ENCODE results near the gene ARTN. TPM values are rescaled to one million over a fixed set of nuclear protein-coding genes. Genes with fewer than 3 reads are reported as not detected.

Gene ARTN
- polyA plus RNA-seq, 3 donors: 0.15 TPM; not detected in 2

- no peak overlapping the region for H3K4me2 ChIP-seq (replicated peaks; ENCODE audit: extremely low read depth, low read length, poor library complexity, severe bottlenecking)
- intact Hi-C loops (cut with micrococcal nuclease): no loop called here
- WGBS (ENCODE audit: insufficient coverage): 93% methylated on average over 2 of the region's 3 CpGs
- Mint-ChIP-seq H3K4me3 (no peak overlapping the region), H3K27ac (peak overlapping the region in 2 of 7 donors; percentile 17 to 20), H3K27me3 (ENCODE audit: low read depth in 3 of 3) (no peaks in the 10 kb centered on the region), H3K4me1 (no peaks in the 10 kb centered on the region), H3K9me3 (peaks cover 0 to 4% (median 0%) of the 10 kb centered on the region in 7 donors), H3K36me3 (peaks cover 42 to 61% of the 10 kb centered on the region in 2 donors)
- peaks cover 23 to 55% of the 10 kb centered on the region in 2 donors for H3K36me3 ChIP-seq (replicated peaks in 1 of 2; ENCODE audit: control insufficient read depth in 1 of 2, insufficient read depth in 2 of 2, low read length in 2 of 2)
- no peak for DNase-seq
- TF ChIP-seq, protein P1, sequence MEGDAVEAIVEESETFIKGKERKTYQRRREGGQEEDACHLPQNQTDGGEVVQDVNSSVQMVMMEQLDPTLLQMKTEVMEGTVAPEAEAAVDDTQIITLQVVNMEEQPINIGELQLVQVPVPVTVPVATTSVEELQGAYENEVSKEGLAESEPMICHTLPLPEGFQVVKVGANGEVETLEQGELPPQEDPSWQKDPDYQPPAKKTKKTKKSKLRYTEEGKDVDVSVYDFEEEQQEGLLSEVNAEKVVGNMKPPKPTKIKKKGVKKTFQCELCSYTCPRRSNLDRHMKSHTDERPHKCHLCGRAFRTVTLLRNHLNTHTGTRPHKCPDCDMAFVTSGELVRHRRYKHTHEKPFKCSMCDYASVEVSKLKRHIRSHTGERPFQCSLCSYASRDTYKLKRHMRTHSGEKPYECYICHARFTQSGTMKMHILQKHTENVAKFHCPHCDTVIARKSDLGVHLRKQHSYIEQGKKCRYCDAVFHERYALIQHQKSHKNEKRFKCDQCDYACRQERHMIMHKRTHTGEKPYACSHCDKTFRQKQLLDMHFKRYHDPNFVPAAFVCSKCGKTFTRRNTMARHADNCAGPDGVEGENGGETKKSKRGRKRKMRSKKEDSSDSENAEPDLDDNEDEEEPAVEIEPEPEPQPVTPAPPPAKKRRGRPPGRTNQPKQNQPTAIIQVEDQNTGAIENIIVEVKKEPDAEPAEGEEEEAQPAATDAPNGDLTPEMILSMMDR (IDR thresholded peaks at IDR 0.05): no peak
- H3K9me3 ChIP-seq (replicated peaks in 1 of 2; ENCODE audit: control insufficient read depth in 1 of 2, insufficient read depth in 1 of 2, low read length in 2 of 2): no peaks in the 10 kb centered on the region
- no peaks in the 10 kb centered on the region for H3K4me1 ChIP-seq (ENCODE audit: control insufficient read depth in 1 of 2, insufficient read depth in 2 of 2, low read length in 2 of 2)
- no peaks in the 10 kb centered on the region for H3K79me2 ChIP-seq (ENCODE audit: insufficient read depth, low read length)
- H2AFZ ChIP-seq (ENCODE audit: insufficient read depth, low read depth, low read length, poor library complexity, severe bottlenecking): no peak overlapping the region
- H3K9ac ChIP-seq (ENCODE audit: insufficient read depth, low read length, poor library complexity, severe bottlenecking): no peak overlapping the region
- no peak overlapping the region for H3K27ac ChIP-seq (ENCODE audit: low read depth in 1 of 2, low read length in 2 of 2)
- H3K27me3 ChIP-seq (ENCODE audit: control insufficient read depth in 2 of 2, insufficient read depth in 2 of 2, low read length in 2 of 2): no peaks in the 10 kb centered on the region
- H4K20me1 ChIP-seq (ENCODE audit: insufficient read depth, low read length): no peaks in the 10 kb centered on the region
- no peak overlapping the region for H3K4me3 ChIP-seq (replicated peaks in 1 of 3; ENCODE audit: low read depth in 2 of 3, low read length in 3 of 3)
Measured at GRCh38 chr1:43900386-43900785, 33.2 kb upstream of the ARTN start.

DNA sequence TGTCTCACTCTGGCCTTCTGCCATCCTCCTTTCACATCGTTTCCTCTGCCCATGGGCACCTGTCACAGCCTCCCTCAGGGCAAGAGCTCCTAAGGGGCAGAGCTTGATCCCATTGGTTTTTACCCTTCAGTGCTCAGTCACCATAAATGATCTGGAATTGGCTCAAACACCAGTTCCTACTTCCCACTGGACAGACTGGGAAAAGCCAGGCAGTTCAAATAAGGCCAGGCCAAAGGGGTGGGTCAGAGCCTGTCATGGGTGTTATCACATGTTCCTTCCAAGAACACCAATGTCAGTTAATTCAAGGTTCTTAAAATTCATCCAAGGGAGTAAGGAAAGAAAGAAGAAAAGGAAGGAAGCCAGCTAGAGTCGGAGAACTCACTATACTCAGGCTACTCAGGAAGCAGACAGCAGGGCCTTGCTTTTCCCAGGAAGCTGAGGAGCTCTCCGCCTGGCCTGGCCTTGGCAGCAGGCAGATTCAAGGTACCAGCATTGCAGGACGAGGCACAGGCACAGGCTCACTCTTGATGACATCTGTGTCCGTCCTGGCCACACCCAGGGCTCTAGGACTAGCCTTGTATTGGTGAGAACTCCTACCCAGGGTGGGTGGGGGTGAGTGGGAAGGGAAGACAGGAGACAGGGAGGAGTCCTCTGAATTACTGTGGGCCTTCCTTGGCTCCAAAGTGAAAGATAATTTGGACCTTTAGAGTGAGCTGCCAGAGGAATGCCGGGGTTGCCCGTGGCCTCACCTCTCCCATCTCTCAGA is 32.2 kb upstream of the ARTN start:
- H3K79me2 ChIP-seq (ENCODE audit: insufficient read depth, low read length): no peaks in the 10 kb centered on the region
- Mint-ChIP-seq H3K27me3 (ENCODE audit: low read depth in 3 of 3) (peaks cover 0 to 2% (median 0%) of the 10 kb centered on the region in 3 donors), H3K4me3 (no peak overlapping the region), H3K4me1 (no peaks in the 10 kb centered on the region), H3K9me3 (peaks cover 0 to 8% (median under 1%) of the 10 kb centered on the region in 7 donors), H3K36me3 (peaks cover 36 to 58% of the 10 kb centered on the region in 2 donors), H3K27ac (peak overlapping the region in 4 of 7 donors; percentile 4 to 67 (median 24))
- TF ChIP-seq, protein P1 (IDR thresholded peaks at IDR 0.05): no peak
- 79% methylated on average over 2 of the region's 7 CpGs for WGBS (ENCODE audit: insufficient coverage)
- intact Hi-C loops (cut with micrococcal nuclease): no loop called here
- H3K9me3 ChIP-seq (replicated peaks in 1 of 2; ENCODE audit: control insufficient read depth in 1 of 2, insufficient read depth in 1 of 2, low read length in 2 of 2): no peaks in the 10 kb centered on the region
- H3K4me1 ChIP-seq (ENCODE audit: control insufficient read depth in 1 of 2, insufficient read depth in 2 of 2, low read length in 2 of 2): no peaks in the 10 kb centered on the region
- no peak overlapping the region for H3K27ac ChIP-seq (ENCODE audit: low read depth in 1 of 2, low read length in 2 of 2)
- no peak for DNase-seq
- no peak overlapping the region for H3K9ac ChIP-seq (ENCODE audit: insufficient read depth, low read length, poor library complexity, severe bottlenecking)
- no peak overlapping the region for H2AFZ ChIP-seq (ENCODE audit: insufficient read depth, low read depth, low read length, poor library complexity, severe bottlenecking)
- no peaks in the 10 kb centered on the region for H4K20me1 ChIP-seq (ENCODE audit: insufficient read depth, low read length)
- no peak overlapping the region for H3K4me2 ChIP-seq (replicated peaks; ENCODE audit: extremely low read depth, low read length, poor library complexity, severe bottlenecking)
- no peaks in the 10 kb centered on the region for H3K27me3 ChIP-seq (ENCODE audit: control insufficient read depth in 2 of 2, insufficient read depth in 2 of 2, low read length in 2 of 2)
- H3K36me3 ChIP-seq (replicated peaks in 1 of 2; ENCODE audit: control insufficient read depth in 1 of 2, insufficient read depth in 2 of 2, low read length in 2 of 2): peaks cover 21 to 46% of the 10 kb centered on the region in 2 donors
- H3K4me3 ChIP-seq (replicated peaks in 1 of 3; ENCODE audit: low read depth in 2 of 3, low read length in 3 of 3): no peak overlapping the region

Measured in CD14-positive monocyte (primary cell).